ENCODE results near the gene FSHR.

Gene FSHR

DNA sequence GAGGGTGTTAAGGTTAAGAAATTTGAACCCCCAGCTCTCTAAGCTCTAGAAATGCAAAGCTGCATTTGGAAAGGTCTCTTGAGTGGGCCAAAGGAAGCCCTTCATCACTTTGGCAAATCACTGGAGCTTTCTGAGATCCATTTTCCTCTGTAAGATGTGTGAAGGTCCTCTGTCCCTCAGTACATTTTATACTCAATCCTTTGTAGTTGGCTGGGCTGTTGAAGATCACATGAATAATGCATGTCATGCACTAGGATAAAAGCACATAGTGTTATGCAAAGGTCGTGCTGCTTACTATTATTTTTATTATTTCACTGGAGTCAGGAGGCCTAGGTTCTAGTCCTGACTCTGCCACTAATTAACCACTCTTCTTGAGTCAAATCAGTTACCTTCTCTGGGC lies 124.9 kb downstream of the FSHR start:
- no peak for DNase-seq

DNA sequence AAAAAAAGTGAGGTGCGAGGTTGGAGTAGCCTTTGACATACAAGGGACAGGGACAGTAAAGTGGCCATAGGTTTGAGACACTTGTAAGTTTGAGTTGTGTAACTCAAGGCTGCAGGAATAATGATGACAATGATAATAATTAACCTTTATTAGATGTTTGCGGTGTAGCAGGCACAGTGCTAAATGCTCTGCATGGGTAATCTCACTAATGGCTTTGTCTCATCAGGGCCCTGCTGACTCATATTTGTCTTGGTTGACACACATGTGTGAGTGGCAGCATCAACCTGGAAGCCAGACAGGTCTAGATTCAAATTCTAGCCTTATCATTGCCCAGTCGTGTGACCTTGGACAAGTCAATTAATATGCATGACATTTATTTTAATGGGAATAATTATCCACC lies 126.2 kb downstream of the FSHR start:
- DNase-seq = no peak

DNA sequence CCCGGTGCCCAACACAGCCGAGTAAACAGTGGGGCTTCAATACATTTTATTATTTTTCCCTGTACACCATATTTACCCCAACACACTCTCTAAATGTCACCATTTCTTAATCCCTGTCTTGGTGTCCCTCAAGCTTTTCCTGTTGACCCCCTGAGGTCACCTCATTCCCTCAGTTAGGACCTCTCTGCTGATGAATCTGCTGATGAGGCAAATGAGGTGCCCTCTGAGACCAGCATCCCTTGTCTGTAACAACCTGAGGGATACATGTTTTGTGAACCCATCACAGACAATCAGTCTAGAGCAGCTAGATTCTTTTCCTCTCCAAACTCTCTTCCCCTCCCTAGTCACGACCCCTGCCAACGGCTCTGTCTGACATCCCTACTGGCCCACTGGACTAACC lies 127.6 kb downstream of the FSHR start:
- no peak for DNase-seq

DNA sequence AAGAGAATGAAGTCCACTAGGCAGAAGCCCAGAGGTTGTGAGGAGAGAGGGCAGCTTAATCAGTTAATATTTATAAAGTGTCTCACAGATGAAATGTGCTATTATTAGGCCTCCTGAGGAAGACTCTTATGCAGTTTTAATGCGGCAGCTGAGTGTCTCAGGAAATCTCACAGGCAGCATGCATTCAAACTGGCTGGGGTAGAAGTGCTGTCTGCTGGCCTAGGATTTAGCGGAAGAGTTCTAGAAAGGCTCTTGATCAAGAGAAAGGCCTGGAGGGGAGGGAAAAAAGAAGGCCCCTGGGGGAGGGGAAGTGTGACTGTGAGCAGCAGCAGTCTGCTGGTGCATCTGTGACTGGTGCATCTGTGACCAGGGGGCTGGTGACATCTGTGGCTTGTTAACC lies 133.0 kb downstream of the FSHR start:
- DNase-seq = no peak

DNA sequence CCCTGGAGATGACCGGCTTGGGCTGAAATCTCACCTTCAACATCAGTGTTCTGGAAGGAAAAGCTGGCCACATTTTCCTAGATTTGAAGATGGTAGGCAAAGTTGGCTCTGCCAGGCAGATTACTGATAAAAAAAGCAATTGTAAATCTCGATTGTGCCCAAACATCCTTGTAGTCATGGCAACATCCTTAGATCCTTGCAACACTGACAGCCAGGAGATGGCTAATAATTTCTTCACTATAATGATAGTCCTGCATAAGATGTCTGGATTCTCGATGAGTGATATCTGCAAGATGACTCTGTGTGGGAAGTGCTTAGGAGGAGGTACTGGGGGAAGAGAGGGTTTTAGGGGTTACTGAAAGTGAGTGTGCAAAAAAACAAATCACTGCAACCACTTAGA lies 149.1 kb downstream of the FSHR start:
- no peak for DNase-seq

DNA sequence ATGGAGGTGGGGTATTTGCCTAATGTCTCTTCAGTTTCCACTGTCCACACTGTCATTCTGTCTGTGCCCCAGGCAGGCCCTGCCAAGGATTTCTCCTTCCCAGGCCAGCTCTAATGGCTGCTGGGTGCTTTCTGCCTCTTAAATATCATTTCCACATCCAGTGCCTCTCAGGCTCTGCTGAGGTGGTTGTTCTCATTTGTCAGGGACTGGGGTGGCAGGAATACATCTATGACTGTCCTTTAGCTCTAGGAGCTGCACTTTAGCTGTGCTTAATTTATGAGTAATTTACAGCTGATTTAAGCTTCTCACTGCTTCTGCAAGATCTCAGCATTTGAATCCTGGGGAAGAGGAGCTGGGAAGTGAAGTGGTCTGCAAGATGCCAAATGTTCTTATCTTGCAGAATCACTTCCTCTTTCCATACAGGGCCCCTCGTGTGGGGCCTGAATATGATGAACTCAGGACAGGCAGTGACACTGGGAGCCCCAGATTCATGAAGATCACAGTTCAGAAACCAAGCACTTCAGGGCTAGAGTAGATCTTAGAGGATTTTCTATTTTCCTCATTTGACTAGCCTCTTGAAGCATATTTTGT lies 150.2 kb downstream of the FSHR start:
- DNase-seq = no peak

DNA sequence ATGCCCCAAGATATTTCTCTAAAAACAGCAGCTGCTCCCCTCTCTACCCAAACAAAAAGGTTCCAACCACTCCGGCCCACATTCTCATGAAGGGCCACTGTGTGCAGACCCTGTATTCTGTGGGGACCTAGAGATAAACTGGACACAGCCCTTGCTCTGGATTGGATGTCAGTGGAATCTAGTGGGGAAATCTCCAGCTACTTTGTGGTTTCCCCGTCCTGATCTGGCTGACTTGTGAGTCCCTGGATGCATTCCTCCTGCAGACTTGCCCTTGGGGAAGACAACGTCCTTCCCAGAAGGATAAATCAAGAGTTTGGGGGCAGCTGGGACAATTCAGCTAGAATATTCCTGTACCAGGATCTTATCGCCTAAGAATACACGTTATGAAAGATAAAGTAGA lies 151.1 kb downstream of the FSHR start:
- peak; percentile 2 for DNase-seq

DNA sequence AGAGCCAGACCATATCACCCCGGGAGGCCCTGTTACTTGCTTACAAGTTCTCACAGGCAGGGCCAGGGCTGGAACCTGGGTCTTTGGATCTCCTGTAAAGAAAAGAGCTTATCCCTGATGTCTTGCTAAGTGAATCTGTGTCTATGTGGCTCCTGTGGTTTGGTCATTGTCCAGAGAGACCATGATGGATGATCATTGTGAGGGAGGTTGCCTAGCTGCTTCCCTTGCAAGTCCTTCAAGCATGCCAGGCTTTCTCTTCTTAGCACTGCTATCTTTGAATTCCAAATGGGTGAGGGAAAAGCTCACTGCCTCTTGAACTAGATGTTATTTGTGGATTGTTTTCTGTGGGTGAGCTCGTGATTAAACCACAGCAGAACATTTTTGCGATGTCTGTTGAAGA lies 151.6 kb downstream of the FSHR start:
- DNase-seq = peak; percentile 50

DNA sequence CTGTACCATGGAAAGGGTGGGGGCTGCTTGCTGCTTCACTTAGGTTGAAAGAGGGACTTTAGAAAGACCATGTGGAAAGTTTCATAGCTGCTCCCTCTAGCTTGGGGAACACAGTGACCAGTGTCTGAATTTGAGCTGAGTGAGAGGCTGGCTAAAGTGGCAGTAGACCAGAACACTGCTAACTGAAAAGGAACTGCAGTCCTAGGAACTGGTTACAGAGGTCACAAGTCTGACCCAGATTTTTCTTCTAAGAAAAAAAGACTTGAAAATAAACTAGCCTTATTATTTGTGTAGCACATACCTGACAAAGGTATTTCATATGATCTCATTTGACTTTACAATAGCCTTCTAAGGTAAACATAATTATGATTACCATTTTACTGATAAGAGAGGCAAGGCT lies 153.6 kb downstream of the FSHR start:
- no peak for DNase-seq

DNA sequence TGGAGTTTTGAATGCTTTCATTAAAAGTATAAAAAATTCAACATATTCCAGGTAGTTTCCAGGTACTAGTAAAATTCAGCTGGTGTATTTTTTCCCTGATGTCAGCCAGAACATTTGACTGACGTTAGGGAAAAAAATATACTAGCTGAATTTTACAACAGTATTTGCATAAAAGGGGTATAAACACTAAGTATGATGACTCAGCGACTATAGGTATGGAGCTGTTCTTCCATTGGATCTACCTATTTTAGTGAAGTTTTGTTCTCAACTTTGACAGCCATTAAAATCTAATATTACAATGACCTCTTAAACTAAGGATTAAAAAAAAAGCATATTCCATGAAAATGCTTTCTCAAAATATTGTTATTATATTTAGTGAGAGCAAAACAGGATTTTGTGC lies 155.9 kb downstream of the FSHR start:
- DNase-seq = no peak

DNA sequence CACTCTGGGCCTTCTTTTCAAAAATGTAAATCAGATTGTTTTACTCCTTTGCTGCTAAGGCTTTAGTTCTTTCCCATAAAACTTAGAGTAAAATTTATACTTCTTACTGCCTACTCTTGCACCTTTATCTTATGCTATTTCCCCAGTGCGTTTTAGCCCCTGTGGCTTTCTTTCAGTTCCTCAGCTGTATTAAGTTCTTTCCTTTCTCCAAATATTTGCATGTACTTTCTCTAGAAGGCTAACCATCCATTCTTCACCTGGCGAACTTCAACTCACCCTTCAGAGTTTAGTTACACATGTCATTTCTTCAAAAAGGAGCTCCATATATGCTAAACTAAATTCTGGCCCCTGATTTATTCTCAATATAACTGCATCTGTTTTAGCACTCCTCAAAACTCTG lies 160.7 kb downstream of the FSHR start:
- DNase-seq = no peak

DNA sequence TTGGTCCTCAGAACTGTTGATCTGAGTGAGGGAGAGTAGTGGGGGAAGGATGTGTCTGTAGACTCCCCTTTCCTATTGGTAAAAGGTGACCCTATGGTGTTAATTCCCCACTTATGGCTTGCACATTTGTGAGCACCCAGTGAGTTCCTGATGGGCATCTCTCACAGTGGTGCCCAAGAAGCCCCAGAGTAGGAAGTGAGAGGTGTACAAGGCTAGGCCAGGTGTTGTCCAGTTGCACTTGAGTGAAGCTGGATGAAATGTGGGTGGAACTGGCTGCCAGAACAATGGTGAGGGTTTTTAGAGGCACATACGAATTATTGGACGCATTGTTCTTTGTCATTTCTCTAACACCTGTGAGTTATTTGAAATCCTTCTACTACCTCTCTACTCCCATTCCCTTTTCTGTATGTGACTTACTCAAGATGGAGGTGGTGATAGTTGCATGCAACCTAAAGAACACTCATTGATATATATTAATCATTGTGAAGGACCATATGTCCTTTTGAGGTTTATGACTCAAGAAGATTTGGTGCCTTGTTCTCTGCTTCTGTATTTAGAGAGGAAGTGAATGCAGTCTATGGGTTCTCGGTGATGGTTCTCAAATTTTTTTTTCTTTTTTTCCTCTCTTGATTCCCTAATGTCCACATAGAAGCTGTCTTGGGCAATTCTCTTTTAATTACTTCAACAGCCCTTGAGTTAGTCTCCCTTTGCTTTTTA lies 162.7 kb downstream of the FSHR start:
- DNase-seq = no peak

DNA sequence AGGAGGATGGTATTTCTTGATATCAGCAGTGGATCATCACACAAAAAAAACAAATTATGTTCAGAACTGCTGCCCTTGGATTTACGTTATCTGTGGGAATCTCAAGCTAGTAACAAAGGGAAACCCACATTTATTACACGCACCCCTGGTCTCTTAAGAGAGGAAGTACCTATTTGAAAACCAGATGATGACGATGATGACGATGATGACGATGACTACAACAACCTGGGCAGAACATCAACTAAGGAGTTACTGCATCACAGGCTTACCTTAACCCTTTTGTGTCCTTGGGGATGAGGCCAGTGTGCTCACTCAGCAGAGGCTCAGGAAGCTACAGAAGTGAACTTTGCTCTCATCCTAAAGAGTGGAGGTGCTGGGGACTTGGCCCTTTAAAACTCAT lies 169.4 kb downstream of the FSHR start:
- DNase-seq = no peak

DNA sequence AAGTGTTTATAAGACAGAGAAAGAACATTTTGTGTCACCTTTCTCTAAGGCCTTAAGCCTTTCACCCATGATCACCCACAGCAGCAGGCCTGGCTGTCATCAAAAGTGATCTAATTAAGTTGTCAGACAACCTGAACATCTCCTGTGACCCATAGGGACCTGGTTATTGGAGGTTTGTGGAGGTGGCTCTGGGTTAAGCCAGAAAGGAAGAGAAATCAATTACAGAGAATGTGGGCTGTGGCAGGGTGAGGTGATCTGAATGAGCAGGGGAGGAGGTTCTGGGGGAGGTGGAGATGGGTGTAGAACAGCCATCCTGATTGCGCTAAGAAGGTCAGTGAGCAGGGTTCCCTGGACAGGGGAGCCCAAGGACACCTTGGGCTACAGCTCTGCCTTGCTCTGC lies 170.8 kb downstream of the FSHR start:
- no peak for DNase-seq

DNA sequence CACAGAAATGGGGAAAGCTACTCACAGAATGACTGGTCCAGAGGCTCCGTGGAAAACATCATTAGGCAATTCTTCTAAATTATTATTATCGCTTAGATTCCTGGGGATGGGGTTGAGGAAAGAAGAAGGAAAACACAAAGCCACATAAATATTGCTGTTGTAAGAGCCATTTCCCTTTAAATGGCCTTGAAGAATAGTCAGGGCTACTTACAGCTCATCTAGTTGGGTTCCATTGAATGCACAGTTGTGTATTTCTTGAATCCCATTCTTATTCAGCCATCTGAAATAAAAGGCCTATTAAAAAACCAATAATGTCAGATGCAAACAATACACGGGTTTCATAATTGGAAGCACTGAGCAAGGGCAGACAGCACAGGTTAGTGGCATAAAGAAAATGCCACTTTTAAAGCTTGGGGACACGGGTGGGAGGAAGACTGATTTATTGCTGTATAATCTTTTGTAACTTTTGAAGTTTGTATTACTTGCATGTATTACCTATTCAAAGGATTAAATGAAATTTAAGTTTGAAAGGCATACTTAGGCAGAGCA lies 171.4 kb downstream of the FSHR start:
- DNase-seq = no peak

DNA sequence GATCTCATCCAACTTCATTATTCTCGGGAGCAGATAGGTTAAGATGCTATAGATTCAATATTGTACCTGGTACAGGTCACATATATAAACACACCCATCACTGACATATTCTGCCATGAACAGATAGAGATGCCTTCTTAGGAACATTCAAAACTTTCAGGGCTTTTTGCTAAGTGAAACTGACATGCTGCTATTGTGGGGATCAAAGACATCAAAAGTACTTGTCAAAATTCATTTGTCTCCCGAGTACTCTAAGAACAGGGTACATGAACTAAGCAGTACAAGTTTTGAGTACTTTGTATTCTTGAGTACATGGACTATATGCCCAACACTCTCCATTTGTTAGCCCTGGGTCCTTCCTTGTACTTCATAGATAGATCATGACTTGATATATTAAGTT lies 173.5 kb downstream of the FSHR start:
- DNase-seq = no peak

DNA sequence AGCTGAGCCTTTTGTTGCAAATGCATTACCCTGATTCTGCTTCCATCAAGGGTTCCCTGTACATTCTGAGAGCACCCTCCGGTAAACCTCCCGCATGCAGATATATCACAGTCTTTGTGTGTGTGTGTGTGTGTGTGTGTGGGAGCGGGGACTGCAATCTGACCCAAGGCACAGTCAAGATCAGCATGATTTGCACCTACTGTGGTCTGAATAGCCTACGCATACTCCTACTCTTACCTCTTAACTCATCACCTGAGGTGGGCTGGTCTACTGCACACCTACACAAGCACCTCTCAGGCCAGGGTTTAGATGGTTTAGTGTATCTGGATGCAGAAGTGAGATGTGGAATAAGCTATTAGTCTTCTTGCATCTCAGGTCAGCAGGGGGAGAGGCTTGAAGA lies 174.6 kb downstream of the FSHR start:
- no peak for DNase-seq

DNA sequence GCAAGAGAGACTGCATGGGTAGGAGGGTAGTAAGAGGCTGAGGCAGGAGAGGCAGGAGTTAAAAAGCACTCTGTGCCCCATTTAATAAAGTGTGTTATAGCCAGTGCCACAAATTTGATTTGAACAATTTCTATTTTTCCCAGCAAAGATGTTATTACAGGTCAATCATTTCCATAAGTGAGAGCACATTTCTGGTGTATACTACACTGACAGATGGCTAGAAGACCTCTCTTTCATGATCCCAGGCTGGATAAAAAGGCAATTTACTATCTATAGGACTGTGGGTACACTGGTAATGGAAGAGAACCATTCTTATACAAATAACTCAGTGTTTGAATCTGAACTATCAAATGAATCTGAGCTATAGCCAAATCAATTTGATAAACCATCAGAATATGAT lies 176.2 kb downstream of the FSHR start:
- no peak for DNase-seq

DNA sequence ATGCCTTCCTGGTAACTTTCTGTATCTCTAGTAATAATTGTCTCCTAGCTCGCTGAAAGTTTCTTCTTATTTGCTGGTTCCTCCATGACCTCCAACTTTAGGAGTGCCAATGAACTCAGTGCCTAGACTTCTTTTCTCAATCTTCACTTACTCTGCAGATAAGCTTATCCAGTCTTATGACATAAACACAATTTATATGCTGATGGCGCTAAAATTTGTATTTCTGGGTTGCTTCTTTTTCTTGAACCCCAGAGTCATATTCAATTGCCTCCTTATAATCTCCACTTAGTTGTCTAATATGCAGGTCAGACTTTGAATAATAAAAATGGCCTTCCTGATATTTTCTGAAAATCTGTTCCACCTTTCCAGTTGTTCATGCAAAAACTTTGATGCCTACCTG lies 182.5 kb downstream of the FSHR start:
- no peak for DNase-seq

DNA sequence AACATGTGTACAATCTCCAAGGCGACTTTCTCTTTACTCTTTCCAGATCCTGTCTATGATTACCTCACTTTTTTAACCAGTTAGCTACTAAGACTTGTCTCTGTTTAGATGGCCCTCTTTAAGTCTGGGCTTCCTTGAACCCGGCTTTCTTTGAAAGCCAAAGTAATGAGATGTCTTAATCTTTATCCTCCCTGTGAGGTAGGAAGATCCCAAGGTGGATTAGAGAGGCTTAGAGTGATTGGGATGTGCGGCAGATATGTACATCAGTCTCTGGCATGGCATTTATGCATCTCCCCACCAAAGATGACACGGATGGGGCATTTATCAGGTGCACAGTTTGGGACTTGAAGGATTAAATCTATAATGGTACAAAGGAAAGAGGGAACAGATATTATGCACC lies 186.3 kb downstream of the FSHR start:
- no peak for DNase-seq

DNA sequence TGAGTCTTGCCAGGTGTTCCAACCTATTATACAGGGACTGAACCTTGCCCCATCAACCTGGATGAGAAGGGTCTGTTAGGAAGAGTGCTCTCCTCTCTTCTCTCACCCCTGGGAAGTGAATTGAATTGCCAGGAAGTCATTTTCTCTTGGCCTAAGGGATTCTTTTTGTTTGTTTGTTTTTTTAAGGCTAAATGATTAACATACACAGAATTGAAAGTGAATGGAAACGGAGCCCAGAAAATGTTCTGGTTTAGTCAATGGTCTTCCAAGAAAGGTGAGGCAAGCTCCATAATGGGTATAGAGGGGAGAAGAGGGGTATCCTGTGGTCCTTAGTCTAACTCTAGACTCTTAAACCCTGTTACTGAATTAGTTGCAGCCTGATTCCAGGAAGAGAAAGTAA lies 189.1 kb downstream of the FSHR start:
- no peak for DNase-seq

DNA sequence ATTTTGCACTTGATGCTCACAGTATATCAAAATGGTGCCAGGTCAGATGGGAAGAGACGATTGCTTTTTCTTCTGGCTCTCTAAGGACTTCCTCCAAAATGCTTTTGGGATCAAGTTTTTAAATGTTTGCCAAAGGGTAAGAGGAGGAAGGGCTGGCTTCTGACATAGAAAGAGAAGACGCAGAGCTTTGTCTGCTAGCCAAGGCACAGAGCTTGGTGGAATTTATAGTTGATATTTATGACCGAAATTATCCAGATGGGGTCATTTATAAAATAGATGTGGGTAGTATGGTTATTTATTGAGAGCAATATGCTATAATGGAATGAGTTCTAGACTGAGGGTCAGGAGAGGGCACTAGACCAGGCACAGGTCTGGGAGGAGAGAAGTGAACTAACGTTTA lies 193.3 kb downstream of the FSHR start:
- no peak for DNase-seq

DNA sequence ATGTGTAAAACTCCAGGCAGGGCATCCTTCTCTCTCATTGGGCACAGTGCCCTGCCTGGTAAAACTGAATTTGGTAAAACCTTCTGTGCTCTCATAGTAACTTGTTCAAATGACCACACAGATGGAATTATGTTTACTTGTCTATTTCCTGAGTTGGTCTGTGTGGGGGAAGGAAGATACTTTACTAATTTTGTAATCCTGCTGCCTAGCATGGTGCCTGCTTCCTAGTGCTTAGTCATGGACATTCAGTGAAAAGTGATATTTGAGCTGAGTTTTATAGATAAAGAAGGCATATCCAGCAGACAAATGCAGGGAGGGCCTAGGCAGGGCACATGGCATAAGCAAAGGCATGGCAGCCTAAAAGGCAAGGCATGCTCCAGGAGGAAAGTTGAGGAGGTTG lies 199.4 kb downstream of the FSHR start:
- DNase-seq = peak; percentile 26

DNA sequence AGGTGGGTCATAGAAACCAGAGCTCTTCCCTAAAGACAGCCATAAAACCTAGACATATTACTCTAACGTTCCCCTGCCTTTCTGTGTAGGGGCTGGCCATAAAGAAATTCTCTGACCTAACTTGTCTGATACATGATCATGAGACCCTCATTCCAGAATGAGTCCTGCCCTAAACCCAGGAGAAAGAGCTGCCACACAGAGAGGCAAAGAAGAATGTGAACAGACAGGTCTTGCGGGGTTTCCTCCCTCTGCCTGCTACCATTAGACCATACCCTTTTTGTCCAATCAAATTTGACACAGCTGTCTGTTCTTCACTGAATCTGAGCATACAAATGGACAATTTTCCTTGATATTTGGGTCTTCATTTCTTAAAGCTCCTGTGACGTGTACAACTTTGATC lies 200.0 kb downstream of the FSHR start:
- no peak for DNase-seq

DNA sequence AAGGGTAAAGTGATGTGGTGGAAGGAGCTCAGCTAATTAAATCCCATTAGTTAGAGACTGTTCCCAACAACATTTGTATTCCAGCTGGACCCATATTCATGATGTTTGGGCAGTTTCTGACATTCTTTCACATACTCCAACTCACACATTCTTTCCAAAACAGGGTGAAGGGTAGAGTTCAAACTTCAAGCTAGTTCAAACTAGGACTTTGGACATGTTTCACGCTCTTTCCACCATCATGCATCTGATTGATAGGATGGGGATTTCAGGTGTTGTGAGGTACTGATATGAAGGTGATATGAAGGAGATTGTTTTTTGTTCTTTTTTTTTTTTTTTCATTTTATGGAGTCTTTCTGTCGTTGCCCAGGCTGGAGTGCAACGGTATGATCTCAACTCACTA lies 201.7 kb downstream of the FSHR start:
- DNase-seq = no peak

Data from fibroblast of skin of back (primary cell).